GM19025 (cell line): Measurements from ENCODE around the gene GRK6.
"Not testable (repeated sequence)": the region's sequence is repeated elsewhere in the genome, so short reads cannot be mapped to it uniquely, and the experiment has no call there.

ENCODE experiments used
- ATAC-seq: cut with Tn5 transposase; IDR thresholded peaks from one replicate; pipeline ENCODE4 v1.9.1; 2021; ENCODE audit warnings: mild to moderate bottlenecking, low read depth, moderate library complexity; ENCODE audit not compliant: unreplicated experiment

GRK6 gene

DNA sequence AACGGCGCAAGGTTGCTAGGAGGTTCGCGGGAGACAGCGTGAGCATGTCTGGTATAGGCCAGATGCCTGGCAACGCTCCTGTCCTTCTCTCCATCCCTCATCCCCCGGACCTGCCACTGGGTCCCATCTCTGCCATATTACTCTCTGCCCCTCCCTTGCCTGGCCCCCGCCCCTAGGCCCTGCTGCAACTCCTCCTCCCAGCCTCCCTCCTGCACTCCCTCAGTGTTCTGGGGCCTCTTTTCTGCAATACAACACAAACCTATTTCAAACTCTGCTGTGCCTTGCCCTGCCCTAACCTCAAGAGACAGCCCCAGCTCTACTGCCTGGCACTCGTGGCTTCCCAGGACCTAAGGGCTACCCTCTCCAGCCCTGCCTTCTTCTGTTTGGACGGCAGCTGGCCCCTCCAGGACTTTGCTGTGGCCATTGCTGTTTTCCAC is 55.9 kb downstream of the GRK6 start:
- ATAC-seq, result no peak

DNA sequence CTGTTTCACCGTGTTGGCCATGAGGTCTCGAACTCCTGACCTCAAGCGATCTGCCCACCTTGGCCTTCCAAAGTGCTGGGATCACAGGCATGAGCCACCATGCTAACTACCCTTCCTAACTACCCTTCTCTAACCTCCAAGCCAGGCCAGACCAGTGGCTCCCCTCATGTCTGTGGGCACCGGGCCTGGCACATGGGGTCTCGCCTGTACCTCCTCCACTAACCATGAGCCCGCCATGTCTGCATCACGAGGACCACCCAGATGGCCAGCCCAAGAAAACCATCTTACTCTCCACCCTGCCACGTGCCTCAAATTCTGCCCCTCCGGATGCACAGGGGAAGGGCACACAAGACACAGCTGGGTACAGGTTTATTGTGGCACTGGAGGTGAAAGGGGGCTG is 56.6 kb downstream of the GRK6 start:
- ATAC-seq, result no peak

DNA sequence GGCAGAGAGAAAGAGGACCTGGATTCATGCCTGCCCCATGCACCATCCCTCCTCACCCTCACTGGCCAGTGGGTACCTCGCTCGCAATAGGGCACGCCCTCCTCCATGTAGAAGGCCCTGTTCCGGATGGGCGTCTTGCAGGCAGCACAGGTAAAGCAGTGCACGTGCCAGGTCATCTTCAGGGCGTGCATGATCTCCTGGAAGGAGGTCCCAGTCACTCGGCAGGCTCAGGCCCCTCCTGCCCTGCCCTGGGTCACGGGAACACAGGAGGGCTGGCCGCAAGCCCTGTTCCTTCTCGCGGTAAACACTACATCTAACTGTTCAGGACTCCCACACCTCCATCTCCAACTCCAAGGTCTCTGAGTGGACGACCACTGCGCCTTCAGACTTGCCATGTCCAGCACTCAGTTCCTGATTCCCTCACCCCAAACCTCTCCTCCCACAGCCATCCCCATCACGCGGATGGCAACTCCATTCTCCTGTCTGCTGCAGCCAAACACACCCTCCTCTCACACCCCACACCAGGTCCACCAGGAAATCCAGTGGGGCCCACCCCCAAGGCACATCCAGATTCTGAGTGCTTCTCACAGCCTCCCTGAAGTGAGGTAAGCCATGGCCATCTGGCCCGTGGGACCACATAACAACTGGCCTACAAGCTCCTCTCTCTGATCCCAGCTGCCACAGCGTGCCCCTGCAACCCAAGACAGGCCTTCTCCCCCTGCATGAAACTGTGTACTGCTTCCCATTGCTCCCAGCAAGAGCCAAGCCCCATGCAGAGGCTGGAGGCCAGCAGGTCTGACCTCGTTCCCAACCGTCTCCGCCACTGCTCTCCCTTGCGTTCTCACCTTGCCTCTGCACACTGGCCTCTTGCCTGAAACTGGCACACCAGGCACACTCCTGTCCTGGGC is 57.8 kb downstream of the GRK6 start:
- no peak for ATAC-seq

DNA sequence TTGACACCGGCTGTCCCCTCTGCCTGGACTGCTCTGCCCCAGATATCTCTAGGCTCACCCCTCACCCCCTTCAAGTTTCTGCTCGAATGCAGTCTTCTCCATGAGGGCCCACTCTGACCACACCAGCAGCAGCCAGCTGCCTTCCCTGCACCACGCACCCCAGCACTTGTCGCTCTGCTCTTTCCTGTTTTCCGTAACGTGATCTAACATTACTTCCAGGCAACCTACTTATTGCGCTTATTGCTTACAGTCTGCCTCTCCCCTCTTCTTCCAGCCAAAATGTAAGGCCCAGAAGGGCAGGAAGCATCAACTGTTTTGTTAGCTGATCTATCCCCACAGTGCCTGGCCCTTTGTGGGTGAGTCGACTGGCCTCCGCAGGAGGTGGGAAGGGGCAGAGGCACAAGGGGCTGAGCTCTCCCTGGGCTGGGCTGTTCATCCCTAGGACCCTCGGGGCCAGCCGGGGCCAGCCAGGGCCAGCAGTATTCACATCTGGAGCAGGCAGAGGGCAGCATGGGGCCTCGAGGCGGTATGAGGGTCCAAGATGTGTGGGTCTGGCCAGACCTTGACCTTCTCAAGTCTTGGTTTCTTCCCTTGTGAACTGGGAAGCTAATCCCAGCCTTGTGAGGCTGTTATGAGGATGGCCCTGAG is 58.5 kb downstream of the GRK6 start:
- no peak for ATAC-seq

DNA sequence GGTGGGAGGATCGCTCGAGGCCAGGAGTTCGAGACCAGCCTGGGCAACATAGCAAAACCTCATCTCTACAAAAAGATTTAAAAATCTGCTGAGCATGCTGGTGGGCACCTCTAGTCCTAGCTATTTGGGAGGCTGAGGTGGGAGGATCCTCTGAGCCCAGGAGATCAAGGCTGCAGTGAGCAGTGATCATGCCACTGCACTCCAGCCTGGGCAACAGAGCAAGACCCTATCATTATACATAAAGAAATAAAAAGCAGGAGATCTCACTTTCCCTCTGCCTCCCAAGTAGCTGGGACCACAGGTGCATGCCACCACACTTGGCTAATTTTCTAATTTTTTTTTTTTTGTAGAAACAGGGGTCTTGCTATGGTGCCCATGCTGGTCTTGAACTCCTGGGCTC is 59.3 kb downstream of the GRK6 start:
- ATAC-seq, result not testable (repeated sequence)

DNA sequence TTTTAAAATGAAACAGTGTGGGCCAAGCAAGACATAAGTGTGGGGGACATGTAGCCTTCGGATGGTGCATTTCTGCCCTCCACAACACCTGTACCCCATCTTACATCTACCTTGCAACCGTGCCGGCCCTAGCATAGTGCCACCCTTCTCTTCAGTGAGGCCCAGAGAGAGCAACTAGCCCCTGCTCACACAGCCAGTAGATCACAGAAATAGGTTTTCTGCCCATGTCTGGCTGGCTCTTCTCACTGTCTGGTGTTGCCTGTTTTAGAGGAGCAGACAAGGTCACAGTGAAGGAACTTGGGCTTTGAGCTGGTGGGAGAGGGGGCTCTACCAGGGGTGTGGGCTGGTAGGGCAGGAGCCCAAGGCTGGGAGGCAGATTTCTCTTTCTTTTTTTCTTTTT is 59.8 kb downstream of the GRK6 start:
- ATAC-seq, result no peak

DNA sequence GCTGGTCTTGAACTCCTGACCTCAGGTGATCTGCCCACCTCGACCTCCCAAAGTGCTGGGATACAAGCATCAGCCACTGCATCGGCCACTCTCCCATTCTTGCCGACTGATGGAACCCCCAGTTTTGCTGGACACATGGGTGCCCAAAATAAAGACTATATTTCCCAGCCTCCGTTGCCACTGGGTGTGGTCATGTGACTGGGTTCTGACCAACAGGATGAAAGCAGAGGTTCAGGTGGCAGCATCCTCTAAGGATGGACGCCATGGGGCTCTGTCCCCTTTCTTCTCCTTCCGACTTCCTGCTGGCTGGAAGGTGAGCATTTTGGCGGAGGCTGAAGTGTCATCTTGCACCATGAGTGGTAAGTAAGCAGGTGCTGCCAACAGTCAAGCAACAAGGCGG is 60.7 kb downstream of the GRK6 start:
- no peak for ATAC-seq

DNA sequence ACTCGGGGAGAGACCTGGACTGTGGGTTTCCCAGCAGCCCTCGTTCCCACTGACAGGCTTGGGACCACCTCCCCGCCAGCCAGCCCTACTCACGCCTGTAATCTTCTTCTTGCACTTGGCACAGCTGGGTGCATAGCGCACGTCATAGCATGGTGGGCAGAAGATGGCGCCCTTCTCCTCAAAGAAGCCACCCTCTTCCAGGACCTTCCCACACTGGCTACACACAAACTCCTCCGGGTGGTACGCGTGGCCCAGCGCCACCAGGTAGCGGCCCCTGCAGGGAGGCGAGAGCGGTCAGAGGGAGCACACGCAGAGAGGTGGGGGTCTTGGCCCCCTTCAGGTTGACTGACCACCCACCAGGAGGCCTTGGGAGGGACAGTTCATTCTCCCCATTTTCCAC is 61.5 kb downstream of the GRK6 start:
- ATAC-seq, result no peak

DNA sequence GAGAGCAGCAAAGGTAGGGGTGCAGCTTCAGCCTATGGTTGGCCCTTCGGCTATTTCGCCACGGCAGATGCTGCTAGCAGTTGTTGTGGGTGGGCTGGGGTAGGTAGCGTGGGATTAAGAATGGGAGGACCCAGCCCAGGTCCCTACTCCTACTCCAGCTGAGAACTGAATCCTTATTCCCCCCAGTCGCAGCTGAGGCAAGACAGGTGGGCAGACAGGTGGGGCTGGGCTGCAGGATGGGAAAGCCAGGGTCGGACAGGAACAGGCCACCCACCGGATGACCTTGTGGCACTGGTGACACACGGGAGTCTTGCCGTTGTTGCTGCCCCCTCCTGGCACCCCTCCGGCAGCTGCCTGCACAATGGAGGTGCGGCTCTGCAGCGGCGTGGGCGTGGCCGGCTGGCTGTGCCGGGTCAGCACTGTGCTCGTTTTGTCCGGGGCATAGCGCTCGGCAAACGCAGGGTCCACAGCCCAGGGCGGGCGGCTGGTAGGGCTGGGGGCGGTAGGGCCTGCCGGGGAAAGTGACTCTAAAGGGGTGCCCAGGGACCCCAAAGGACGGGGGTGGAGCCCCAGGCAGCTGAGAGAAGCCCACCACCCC is 62.7 kb downstream of the GRK6 start:
- ATAC-seq, result no peak

DNA sequence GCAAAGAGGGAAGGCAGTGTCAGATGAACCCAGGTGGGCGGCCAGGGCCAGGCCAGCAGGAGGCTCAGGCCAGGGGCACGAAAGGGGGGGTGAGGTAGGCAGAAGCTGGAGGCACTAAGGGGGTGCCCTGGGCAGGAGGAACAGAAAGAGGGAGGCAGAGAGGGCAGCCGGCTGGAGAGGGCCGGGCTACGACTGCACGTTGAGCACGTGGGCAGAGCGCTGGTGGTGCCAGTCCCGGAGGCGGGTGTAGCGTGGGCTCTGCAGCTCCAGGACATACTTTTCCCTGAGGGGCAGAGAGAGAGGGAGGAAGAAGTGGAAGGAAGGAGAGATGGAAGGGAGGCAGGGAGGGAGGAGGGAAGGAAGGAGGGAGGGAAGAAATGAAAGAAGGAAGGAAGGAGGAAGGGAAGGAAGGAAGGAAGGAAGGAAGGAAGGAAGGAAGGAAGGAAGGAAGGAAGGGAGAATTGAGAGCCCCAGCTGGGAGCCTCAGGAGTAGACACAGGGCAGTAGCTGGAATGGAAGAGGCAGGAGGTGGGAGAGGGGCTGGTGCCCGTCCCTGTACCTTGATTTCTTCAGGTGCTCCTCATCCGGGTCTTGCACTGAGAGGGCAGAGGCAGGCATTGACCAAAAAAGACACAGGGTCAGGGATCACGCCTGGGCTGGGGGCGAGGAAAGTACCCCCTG is 64.0 kb downstream of the GRK6 start:
- ATAC-seq, result no peak

DNA sequence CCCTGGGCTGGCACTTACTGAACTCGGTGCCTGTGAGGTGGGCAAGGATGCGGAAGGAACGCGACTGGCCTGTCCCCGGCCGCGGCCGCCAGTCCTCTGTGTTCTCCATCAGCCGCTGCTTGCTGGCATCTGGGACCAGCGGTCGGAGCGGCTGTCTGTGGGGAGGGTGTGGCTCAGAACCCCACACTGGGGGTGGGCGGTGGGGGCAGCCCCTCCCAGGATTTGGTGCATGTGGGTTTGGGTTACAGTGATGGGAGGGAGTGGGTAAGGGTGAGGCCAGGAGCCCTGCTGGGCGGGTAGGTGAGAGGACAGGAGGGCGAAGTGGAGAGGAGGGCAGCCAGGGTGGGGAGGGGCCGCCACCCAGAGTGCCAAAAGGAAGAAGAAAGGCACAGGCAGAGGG is 64.5 kb downstream of the GRK6 start:
- ATAC-seq, result no peak

DNA sequence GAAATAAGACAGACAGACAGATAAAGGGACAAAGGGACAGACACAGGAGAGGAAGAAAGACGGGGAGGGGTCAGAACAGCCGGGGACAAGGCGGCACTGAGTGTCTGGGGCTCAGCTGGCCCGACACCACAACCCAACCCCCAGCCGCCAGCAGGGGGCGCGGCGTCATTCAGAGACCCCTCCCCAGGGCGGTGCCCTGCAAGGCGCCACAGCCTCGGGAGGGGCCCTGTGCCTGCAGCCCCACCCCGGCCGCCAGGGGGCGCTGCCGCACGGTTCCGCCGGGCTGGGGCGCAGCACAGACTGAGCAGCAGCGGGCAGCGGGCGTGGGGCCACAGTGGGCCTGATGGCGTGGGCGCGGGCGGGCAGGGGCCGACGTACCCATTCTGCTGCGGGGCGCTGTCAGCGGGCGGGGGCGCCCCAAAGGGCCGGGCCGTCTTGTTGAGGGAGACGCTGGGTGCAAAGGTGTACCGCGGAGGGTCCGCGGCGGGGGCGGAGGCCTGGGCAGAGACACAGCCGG is 65.0 kb downstream of the GRK6 start:
- ATAC-seq, result no peak

DNA sequence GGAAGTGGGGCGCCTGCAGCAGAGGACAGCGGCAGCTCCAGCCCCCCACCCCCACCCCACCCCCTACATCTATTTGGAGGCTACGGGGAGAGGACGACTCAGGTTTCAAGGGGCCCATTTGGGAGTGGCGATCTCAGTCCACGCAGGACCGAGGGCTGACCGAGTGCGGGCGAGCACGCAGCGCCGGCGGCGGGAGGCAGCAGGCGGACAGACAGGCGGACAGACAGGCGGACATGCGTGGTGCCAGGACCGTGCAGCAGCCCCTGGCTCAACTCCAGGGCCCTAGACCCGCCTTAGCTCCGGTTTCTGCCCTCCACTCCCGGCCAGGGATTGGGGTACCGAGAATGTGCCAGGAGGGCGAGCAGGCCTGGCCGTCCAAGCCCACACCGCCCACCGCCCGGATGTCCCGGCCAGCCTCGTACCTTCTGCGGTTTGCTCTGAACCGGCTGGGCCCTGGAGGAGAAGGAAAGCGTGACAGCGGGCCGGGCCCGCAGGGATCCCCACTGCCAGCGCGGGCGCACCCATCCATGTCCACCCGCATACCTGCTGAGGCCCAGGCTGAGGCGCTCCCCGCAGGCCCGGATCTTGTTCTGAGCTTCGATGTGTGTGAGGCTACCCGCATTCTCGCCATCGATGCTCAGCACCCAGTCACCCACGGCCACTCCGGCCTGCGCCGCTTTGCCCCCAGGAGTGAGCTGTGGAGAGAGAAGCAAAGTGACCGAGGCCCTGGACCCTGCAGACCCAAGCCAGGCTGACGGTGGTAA is 65.7 kb downstream of the GRK6 start:
- no peak for ATAC-seq
